ENCODE data around the gene ERCC3.
"Not testable (repeated sequence)": the region's sequence is repeated elsewhere in the genome, so short reads cannot be mapped to it uniquely, and the experiment has no call there.

Gene ERCC3

GRCh38 chr2:127277028-127277427 is 16.9 kb downstream of the ERCC3 start:
- DNase-seq: no peak

GRCh38 chr2:127275789-127276188 is 18.2 kb downstream of the ERCC3 start:
- no peak for DNase-seq

- DNase-seq: no peak
These were observed 18.6 kb downstream of the ERCC3 start for GRCh38 chr2:127275356-127275755.

GRCh38 chr2:127270663-127271062 is 23.3 kb downstream of the ERCC3 start:
- DNase-seq: no peak

- DNase-seq: no peak
These were observed 32.0 kb downstream of the ERCC3 start for GRCh38 chr2:127261804-127262406.

GRCh38 chr2:127259355-127259754 is 34.6 kb downstream of the ERCC3 start:
- DNase-seq: no peak

- no peak for DNase-seq
These were observed 37.1 kb downstream of the ERCC3 start for GRCh38 chr2:127256866-127257265.

GRCh38 chr2:127256381-127256780 is 37.6 kb downstream of the ERCC3 start:
- DNase-seq: no peak

GRCh38 chr2:127255721-127256120 is 38.2 kb downstream of the ERCC3 start:
- DNase-seq: no peak

GRCh38 chr2:127255146-127255545 is 38.8 kb downstream of the ERCC3 start:
- DNase-seq: no peak

GRCh38 chr2:127254386-127254981 is 39.5 kb downstream of the ERCC3 start:
- DNase-seq: no peak

GRCh38 chr2:127241184-127241583 is 52.8 kb downstream of the ERCC3 start:
- DNase-seq: not testable (repeated sequence)

GRCh38 chr2:127239395-127239794 is 54.5 kb downstream of the ERCC3 start:
- no peak for DNase-seq

- not testable (repeated sequence) for DNase-seq
These were observed 56.2 kb downstream of the ERCC3 start for GRCh38 chr2:127237768-127238167.

- no peak for DNase-seq
These were observed 58.8 kb downstream of the ERCC3 start for GRCh38 chr2:127235082-127235702.

GRCh38 chr2:127233710-127234109 is 60.2 kb downstream of the ERCC3 start:
- no peak for DNase-seq

- no peak for DNase-seq
These were observed 62.6 kb downstream of the ERCC3 start for GRCh38 chr2:127231130-127231865.

GRCh38 chr2:127229555-127229954 is 64.4 kb downstream of the ERCC3 start:
- no peak for DNase-seq

- DNase-seq: no peak
These were observed 65.8 kb downstream of the ERCC3 start for GRCh38 chr2:127228102-127228501.

GRCh38 chr2:127227264-127227660 is 66.7 kb downstream of the ERCC3 start:
- DNase-seq: not testable (repeated sequence)

- peak; percentile 34 for DNase-seq
These were observed 67.3 kb downstream of the ERCC3 start for GRCh38 chr2:127226520-127227263.

- no peak for DNase-seq
These were observed 67.8 kb downstream of the ERCC3 start for GRCh38 chr2:127226132-127226519.
